Measurements from ENCODE around the gene BAIAP3. TPM values are rescaled to one million over a fixed set of nuclear protein-coding genes. Genes with fewer than 3 reads are reported as not detected.

The BAIAP3 gene
- total RNA-seq, 4 donors from 2014 or later: 1.3 to 4.2 (median 2.3) TPM

DNA sequence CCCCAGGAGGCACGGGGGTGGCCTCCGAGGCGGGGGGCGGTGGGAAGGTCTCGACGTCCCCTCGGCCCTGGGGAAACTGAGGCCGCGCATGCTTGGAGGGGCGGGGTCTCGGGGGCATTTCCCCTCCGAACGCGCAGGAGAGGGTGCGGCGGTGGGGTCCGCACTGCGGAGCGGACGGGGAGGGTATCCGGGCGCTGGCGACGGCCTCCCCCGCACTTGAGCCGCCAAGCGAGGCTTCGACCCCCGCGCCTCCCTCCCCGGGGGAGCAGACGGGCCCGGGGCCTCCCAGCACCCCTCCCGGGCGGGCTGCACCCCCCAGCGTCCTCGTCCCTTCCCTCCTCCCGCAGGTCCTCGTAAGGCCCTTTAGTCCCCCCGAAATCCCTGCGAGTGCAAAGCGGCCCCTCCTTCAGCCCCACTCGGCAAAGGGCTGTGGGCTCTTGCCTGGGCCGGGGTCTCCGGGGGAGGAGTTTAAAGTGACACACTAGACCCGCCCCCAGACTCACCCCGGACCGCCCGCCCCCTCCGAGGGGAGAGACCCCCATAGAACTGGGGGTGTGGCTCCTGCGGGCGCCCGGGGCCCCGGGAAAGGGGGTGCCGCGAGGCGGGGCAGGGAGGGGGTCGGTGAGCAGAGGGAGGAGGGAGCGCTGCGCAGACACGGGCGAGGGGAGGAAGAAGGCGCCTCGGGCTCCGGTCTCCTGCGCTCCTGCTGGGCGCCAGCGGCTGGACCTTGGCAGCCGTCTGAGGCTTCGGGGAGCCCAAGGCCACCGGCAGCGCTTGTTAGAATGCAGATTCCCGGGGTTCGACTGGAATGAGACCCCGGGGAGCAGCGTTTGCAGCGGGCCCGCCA, 632 bp downstream of the BAIAP3 start:
- Histone ChIP-seq H3K27ac (replicated peaks in 1 of 4) (no peak overlapping the region), H3K27me3 (peaks cover 8 to 88% (median 36%) of the 10 kb centered on the region in 4 donors), H3K4me1 (peaks cover 28 to 42% (median 37%) of the 10 kb centered on the region in 4 donors), H3K36me3 (no peaks in the 10 kb centered on the region), H3K9me3 (peaks cover 0 to 7% (median 3%) of the 10 kb centered on the region in 4 donors), H3K4me3 (peak overlapping the region; percentile 43 to 56 (median 48))
- TF ChIP-seq EP300 (IDR thresholded peaks at IDR 0.05) (no peak), POLR2AphosphoS5 (IDR thresholded peaks at IDR 0.05) (no peak), POLR2A (IDR thresholded peaks at IDR 0.05; ENCODE audit: low read depth) (no peak)
- TF ChIP-seq, protein P1, sequence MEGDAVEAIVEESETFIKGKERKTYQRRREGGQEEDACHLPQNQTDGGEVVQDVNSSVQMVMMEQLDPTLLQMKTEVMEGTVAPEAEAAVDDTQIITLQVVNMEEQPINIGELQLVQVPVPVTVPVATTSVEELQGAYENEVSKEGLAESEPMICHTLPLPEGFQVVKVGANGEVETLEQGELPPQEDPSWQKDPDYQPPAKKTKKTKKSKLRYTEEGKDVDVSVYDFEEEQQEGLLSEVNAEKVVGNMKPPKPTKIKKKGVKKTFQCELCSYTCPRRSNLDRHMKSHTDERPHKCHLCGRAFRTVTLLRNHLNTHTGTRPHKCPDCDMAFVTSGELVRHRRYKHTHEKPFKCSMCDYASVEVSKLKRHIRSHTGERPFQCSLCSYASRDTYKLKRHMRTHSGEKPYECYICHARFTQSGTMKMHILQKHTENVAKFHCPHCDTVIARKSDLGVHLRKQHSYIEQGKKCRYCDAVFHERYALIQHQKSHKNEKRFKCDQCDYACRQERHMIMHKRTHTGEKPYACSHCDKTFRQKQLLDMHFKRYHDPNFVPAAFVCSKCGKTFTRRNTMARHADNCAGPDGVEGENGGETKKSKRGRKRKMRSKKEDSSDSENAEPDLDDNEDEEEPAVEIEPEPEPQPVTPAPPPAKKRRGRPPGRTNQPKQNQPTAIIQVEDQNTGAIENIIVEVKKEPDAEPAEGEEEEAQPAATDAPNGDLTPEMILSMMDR (IDR thresholded peaks at IDR 0.05): no peak
- no peak for DNase-seq (ENCODE audit: extremely low spot score)
- WGBS: 2% methylated on average over 51 of the region's 78 CpGs
- intact Hi-C loops (cut with DNase I): no loop called here

DNA sequence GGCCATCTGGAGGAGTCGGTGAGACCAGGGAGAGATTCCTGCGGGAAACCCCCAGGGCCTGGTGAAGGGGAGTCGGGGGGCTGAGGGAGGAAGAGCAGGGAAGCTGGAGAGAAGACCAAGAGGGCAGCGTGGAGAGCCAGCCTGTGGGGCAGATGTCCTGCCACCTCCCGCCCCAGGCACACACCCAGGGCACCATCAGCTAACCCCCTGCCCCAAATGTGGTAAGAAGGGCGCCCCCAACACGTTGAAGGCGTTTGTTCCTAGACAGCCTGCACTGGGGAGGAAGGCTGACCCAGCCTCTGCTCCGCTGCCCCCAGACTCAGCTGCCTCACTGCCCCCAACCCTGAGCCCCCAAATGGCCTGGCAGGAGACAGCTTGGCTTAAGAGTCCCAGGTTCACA, 1.3 kb downstream of the BAIAP3 start:
- Histone ChIP-seq H3K4me3 (peak overlapping the region in 2 of 4 donors; percentile 47 to 49), H3K4me1 (peaks cover 28 to 42% (median 37%) of the 10 kb centered on the region in 4 donors), H3K27ac (replicated peaks in 1 of 4) (no peak overlapping the region), H3K9me3 (peaks cover 0 to 7% (median 3%) of the 10 kb centered on the region in 4 donors), H3K36me3 (no peaks in the 10 kb centered on the region), H3K27me3 (peaks cover 8 to 93% (median 36%) of the 10 kb centered on the region in 4 donors)
- DNase-seq (ENCODE audit: extremely low spot score): no peak
- 28% methylated on average over 5 of the region's 9 CpGs for WGBS
- intact Hi-C loops (cut with DNase I): no loop called here
- TF ChIP-seq POLR2AphosphoS5 (IDR thresholded peaks at IDR 0.05): no peak
- no peak for TF ChIP-seq POLR2A (IDR thresholded peaks at IDR 0.05; ENCODE audit: low read depth)
- no peak for TF ChIP-seq EP300 (IDR thresholded peaks at IDR 0.05)
- TF ChIP-seq, protein P1 (IDR thresholded peaks at IDR 0.05): no peak

DNA sequence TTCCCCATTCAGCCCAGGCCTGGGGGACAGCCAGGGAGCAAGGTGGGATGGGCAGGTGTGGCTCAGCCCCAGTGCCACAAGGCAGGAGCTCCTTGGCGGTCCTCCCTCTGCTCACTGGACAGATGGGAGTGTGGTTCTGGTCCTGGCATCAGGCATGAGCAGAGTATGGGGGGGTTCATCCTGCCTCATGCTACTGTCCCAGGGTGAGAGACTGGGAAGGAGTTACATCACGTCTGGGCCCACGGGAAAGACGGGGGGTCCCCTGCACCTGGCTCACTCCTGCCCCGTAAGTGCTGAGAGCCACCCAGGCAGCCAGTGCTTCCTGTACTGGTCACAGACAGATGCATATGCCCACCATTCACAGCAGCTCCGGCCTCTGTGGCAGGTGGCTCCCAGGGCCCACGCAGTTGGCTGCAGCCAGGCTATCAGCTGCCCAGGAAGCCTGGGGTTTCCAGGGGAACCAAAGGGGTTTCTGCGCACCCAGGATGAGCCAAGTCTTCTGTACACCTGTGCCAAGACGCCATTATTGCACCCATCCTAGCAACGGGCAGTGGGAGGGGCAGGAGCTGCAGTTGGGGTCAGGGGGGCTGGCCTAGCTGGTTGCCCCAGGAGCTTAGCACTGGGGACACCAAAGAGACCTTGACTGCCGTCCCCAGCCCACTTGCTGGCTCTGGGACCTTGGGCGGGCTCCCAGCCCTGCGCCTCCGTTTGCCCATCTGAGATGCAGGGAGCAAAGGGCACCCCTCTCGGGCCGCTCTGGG, 1.9 kb downstream of the BAIAP3 start:
- TF ChIP-seq POLR2A (IDR thresholded peaks at IDR 0.05; ENCODE audit: low read depth) (no peak), POLR2AphosphoS5 (IDR thresholded peaks at IDR 0.05) (no peak), EP300 (IDR thresholded peaks at IDR 0.05) (no peak)
- TF ChIP-seq, protein P1 (IDR thresholded peaks at IDR 0.05): no peak
- H3K27ac ChIP-seq (replicated peaks in 1 of 4): no peak overlapping the region
- peaks cover 0 to 4% (median 2%) of the 10 kb centered on the region in 4 donors for H3K9me3 ChIP-seq
- no peak overlapping the region for H3K4me3 ChIP-seq
- 45% methylated on average over 10 of the region's 16 CpGs for WGBS
- peaks cover 28 to 42% (median 37%) of the 10 kb centered on the region in 4 donors for H3K4me1 ChIP-seq
- no peaks in the 10 kb centered on the region for H3K36me3 ChIP-seq
- no peak for DNase-seq (ENCODE audit: extremely low spot score)
- intact Hi-C loops (cut with DNase I): no loop called here
- H3K27me3 ChIP-seq: peaks cover 8 to 89% (median 36%) of the 10 kb centered on the region in 4 donors

DNA sequence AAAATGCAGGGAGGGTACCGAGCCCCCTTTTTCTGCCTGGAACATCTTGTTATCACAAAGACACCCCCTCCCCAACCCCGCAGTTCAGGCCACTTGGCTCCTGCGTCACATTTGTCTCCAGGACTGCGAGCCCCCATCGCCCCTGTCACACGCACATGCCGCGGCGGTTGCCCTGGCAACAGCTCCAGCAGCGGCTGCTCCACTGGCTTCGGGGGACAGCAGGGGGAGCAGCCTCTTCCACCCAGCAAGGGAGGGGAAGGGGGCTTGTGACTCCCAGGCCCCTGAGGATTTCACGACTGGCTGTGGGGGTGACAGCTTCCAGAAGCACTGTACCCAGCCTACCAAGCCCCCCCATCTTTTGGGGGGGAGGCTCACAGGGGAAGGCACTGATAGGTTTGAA, 2.6 kb downstream of the BAIAP3 start:
- H3K27ac ChIP-seq (replicated peaks in 1 of 4): no peak overlapping the region
- TF ChIP-seq POLR2AphosphoS5 (IDR thresholded peaks at IDR 0.05) (no peak), POLR2A (IDR thresholded peaks at IDR 0.05; ENCODE audit: low read depth) (no peak), EP300 (IDR thresholded peaks at IDR 0.05) (no peak)
- TF ChIP-seq, protein P1 (IDR thresholded peaks at IDR 0.05): no peak
- 8% methylated on average over 11 of the region's 12 CpGs for WGBS
- peaks cover 0 to 3% (median 0%) of the 10 kb centered on the region in 4 donors for H3K36me3 ChIP-seq
- no peak for DNase-seq (ENCODE audit: extremely low spot score)
- H3K4me3 ChIP-seq: no peak overlapping the region
- intact Hi-C loops (cut with DNase I): no loop called here
- peaks cover 8 to 83% (median 34%) of the 10 kb centered on the region in 4 donors for H3K27me3 ChIP-seq
- H3K9me3 ChIP-seq: no peaks in the 10 kb centered on the region
- peaks cover 28 to 41% (median 37%) of the 10 kb centered on the region in 4 donors for H3K4me1 ChIP-seq

Data from esophagus muscularis mucosa (tissue), 4 donors.